ENCODE measurements around the gene OR1A2.

Gene OR1A2

GRCh38 chr17:3197219-3197618 is at the start of gene OR1A2:
TSS of gene OR1A2 (plus strand) at chr17:3197519. CDS start at chr17:3197519, 0 bp downstream.
- TF ChIP-seq CTCF (conservative IDR thresholded peaks at IDR 0.05; ENCODE audit: low read depth, low read length), result no peak
- no peak for DNase-seq (ENCODE audit: low read depth)

GRCh38 chr17:3157218-3157617 is 40.1 kb upstream of the OR1A2 start:
- no peak for TF ChIP-seq CTCF (conservative IDR thresholded peaks at IDR 0.05; ENCODE audit: low read depth, low read length)
- no peak overlapping the region for H3K4me3 ChIP-seq (ENCODE audit: low read length)
- DNase-seq (ENCODE audit: low read depth), result no peak

More at GRCh38 chr17:3197219-3197618, at the start of gene OR1A2:
- no peak within 1 kb of the TSS for H3K4me3 ChIP-seq (ENCODE audit: low read length)

- DNase-seq (ENCODE audit: low read depth), result no peak
- H3K4me3 ChIP-seq (ENCODE audit: low read length), result no peak overlapping the region
- TF ChIP-seq CTCF (conservative IDR thresholded peaks at IDR 0.05; ENCODE audit: low read depth, low read length), result no peak
These were observed 29.7 kb upstream of the OR1A2 start for GRCh38 chr17:3167574-3167973.

- no peak for TF ChIP-seq CTCF (conservative IDR thresholded peaks at IDR 0.05; ENCODE audit: low read depth, low read length)
- DNase-seq (ENCODE audit: low read depth), result no peak
- no peak overlapping the region for H3K4me3 ChIP-seq (ENCODE audit: low read length)
These were observed 7.4 kb upstream of the OR1A2 start for GRCh38 chr17:3189961-3190360.

- H3K4me3 ChIP-seq (ENCODE audit: low read length), result no peak within 1 kb of the TSS
- TF ChIP-seq CTCF (conservative IDR thresholded peaks at IDR 0.05; ENCODE audit: low read depth, low read length), result no peak
- no peak for DNase-seq (ENCODE audit: low read depth)
These were observed 10.0 kb downstream of the OR1A2 start, which contains the start of gene OR1A1 for GRCh38 chr17:3207367-3207766. TSS of gene OR1A1 (plus strand) at chr17:3207667. CDS start at chr17:3215621, 7,954 bp downstream.

GRCh38 chr17:3208484-3208883 is 11.2 kb downstream of the OR1A2 start:
- no peak for DNase-seq (ENCODE audit: low read depth)
- no peak for TF ChIP-seq CTCF (conservative IDR thresholded peaks at IDR 0.05; ENCODE audit: low read depth, low read length)
- no peak overlapping the region for H3K4me3 ChIP-seq (ENCODE audit: low read length)

GRCh38 chr17:3213001-3213400 is 15.7 kb downstream of the OR1A2 start:
- no peak for TF ChIP-seq CTCF (conservative IDR thresholded peaks at IDR 0.05; ENCODE audit: low read depth, low read length)
- H3K4me3 ChIP-seq (ENCODE audit: low read length), result no peak overlapping the region
- DNase-seq (ENCODE audit: low read depth), result no peak
